C4-2B (cell line): ENCODE data around the gene DLGAP1.

ENCODE experiments used
- ZFX ChIP-seq: fragments of 450-650 bp; IDR thresholded peaks from 2 replicates; pipeline ENCODE4 v1.6.1; 2017
- TF ChIP-seq, protein P1 (sequence below): fragments of 450-650 bp; conservative IDR thresholded peaks from 2 replicates; pipeline ENCODE4 v1.5.1; 2017; ENCODE audit warnings: mild to moderate bottlenecking

DNA sequence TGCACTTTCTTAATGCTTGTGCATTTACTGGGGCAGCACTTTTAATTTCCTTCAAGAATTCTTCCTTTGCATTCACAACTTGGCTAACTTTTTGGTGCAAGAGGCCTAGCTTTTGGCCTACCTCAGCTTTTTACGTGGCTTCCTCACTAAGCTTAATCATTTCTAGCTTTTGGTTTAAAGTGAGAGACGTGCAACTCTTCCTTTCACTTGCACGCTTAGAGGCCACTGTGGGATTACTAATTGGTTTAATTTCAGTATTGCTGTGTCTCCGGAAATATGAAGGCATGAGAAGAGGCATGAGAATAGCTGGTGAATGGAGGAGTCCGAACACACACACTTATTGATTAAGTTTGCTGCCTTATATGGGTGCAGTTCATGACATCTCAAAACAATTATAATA lies 354.1 kb downstream of the DLGAP1 start:
- TF ChIP-seq, protein P1, sequence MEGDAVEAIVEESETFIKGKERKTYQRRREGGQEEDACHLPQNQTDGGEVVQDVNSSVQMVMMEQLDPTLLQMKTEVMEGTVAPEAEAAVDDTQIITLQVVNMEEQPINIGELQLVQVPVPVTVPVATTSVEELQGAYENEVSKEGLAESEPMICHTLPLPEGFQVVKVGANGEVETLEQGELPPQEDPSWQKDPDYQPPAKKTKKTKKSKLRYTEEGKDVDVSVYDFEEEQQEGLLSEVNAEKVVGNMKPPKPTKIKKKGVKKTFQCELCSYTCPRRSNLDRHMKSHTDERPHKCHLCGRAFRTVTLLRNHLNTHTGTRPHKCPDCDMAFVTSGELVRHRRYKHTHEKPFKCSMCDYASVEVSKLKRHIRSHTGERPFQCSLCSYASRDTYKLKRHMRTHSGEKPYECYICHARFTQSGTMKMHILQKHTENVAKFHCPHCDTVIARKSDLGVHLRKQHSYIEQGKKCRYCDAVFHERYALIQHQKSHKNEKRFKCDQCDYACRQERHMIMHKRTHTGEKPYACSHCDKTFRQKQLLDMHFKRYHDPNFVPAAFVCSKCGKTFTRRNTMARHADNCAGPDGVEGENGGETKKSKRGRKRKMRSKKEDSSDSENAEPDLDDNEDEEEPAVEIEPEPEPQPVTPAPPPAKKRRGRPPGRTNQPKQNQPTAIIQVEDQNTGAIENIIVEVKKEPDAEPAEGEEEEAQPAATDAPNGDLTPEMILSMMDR, result no peak
- TF ChIP-seq ZFX, result no peak
